AG04449 (cell line): ENCODE measurements around the gene FAM32A.

Experiments used
- CTCF ChIA-PET: fragments of 350-600 bp; formaldehyde crosslinking; extraction: SDS; loops from one replicate; lab custom pipeline; 2021; ENCODE audit warnings: antibody characterized with exemption; lab: Yijun Ruan, JAX
- POLR2A ChIA-PET: fragments of 400-600, 350-600 bp; formaldehyde crosslinking; extraction: SDS; loops from one replicate; lab custom pipeline; 2020; ENCODE audit warnings: antibody characterized with exemption, inconsistent platforms; lab: Yijun Ruan, JAX
- DNase-seq: peaks from one replicate; pipeline ENCODE4 v3.0.0-alpha.2; 2010; ENCODE audit warnings: low read depth, low spot score
- H3K4me3 ChIP-seq: 2 replicates; pipeline ENCODE4 v1.5.1; 2011; ENCODE audit warnings: low read depth, mild to moderate bottlenecking, control low read depth, low read length
- TF ChIP-seq, protein P1 (sequence below): IDR thresholded peaks from one replicate; pipeline ENCODE4 v1.5.1; 2011; ENCODE audit warnings: mild to moderate bottlenecking, moderate library complexity, low read length, control low read depth, inconsistent platforms; ENCODE audit not compliant: insufficient read depth; ENCODE audit errors: missing control alignments

The FAM32A gene

GRCh38 chr19:16210168-16210567 lies 25.0 kb downstream of the FAM32A start:
- TF ChIP-seq, protein P1, sequence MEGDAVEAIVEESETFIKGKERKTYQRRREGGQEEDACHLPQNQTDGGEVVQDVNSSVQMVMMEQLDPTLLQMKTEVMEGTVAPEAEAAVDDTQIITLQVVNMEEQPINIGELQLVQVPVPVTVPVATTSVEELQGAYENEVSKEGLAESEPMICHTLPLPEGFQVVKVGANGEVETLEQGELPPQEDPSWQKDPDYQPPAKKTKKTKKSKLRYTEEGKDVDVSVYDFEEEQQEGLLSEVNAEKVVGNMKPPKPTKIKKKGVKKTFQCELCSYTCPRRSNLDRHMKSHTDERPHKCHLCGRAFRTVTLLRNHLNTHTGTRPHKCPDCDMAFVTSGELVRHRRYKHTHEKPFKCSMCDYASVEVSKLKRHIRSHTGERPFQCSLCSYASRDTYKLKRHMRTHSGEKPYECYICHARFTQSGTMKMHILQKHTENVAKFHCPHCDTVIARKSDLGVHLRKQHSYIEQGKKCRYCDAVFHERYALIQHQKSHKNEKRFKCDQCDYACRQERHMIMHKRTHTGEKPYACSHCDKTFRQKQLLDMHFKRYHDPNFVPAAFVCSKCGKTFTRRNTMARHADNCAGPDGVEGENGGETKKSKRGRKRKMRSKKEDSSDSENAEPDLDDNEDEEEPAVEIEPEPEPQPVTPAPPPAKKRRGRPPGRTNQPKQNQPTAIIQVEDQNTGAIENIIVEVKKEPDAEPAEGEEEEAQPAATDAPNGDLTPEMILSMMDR: no peak
- CTCF ChIA-PET: no interaction called here
- POLR2A ChIA-PET: no interaction called here

DNA sequence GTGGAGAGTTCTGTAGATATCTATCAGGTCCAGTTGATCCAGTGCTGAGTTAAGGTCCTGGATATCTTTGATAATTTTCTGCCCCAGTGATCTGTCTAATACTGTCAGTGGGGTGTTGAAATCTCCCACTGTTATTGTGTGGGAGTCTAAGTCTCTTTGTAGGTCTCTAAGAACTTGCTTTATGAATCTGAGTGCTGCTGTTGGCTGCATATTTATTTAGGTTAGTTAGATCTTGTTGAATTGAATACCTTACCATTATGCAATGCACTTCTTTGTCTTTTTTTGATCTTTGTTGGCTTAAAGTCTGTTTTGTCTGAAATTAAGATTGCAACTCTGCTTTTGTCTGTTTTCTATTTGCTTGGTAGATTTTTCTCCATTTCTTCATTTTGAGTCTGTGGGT lies 27.9 kb downstream of the FAM32A start:
- POLR2A ChIA-PET: no interaction called here

More at GRCh38 chr19:16210168-16210567, 25.0 kb downstream of the FAM32A start:
- DNase-seq: no peak
- no peak overlapping the region for H3K4me3 ChIP-seq

DNA sequence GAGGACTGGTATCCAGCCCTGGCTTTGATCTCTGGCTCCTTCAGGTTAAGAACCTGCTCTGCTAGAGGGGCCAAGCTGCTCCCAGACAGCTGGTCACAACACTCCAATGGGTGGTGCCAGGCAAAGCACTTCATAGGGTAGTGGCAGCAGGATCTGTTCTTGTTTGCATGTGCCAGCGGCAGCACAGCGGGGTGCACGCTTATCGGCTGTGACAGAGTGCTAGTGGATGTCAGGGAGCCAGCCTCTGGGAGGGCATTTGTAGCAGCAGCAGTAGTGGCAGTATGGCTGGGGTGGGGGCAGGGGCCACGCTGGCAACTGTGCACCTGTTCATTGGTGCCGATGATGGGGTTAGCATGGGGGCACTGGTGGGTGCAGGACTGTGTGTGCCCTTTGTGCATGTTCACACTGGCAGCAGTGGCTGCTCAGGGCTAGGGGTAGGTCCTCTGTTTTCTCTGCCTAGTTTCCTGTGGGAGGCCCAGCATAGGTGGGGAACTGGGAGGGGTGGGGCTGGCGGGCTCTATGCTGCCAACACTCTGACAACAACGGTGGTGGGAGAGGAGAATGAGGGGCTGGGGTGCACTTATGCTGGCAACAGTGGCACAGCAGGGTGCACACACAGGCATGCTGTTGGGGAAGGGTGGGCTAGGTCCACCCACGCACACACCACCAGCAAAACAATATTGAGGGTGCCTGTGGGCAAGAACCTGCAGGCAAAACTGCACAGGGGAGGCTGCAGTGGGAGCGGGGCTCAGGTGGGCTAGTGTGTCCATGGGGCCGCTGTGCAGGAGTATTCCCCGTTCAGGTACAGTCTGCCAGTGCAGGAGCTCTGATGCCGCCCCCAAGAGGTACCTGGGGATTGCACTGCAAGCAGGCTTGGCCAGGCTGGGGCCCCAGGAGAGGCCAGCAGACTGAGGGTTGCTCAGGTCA lies 31.8 kb downstream of the FAM32A start:
- TF ChIP-seq, protein P1: no peak
- DNase-seq: no peak
- CTCF ChIA-PET: no interaction called here
- POLR2A ChIA-PET: interaction anchor here (0.6 kb wide), 1 partner anchor 1686 kb away, joined by 3 read pairs; no protein-coding TSS in a partner anchor
- H3K4me3 ChIP-seq: no peak overlapping the region

More for the DNA sequence above, 27.9 kb downstream of the FAM32A start:
- no peak overlapping the region for H3K4me3 ChIP-seq
- DNase-seq: no peak
- CTCF ChIA-PET: interaction anchor here (1.3 kb wide), 1 partner anchor 173 kb away, joined by 3 read pairs; no protein-coding TSS in a partner anchor
- TF ChIP-seq, protein P1: no peak

DNA sequence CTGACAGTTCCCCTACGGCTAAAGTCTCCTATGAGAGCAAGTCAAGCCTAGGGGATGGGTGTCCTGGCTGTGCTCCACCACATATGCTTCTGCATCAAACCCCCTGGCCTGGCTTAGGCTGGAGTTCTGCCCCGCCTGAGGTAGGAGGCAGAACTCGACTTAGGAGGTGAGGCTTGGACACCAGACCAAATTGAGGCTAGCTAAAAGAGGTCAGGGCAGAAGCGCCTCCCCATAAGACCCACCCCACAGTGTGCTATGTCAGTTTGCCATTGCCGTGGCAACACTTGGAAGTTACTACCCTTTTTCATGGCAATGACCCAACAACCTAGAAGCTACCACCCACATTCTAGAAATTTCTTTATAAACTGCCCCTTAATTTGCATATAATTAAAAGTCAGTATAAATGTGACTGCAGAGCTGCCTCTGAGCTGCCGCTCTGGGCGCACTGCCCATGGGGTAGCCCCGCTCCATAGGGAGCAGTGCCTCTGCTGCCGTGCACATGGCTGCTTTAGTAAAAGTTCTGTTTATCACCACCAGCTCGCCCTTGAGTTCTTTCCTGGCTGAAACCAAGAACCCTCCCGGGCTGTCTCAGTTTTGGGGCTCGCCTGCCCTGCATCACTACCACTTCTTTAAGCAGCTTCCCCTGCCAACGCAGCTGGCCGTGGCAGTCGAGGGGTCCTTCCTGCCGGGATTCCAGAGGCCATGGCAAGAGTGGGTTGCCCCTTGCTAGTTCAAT lies 32.7 kb downstream of the FAM32A start:
- ChIA-PET CTCF (interaction anchor here (1.2 to 1.5 kb wide), 2 partner anchors 29 to 165 kb away, joined by 3 to 4 read pairs; no protein-coding TSS in a partner anchor), POLR2A (interaction anchor here (0.6 kb wide), 1 partner anchor 1687 kb away, joined by 3 read pairs; no protein-coding TSS in a partner anchor)
- no peak for DNase-seq
- TF ChIP-seq, protein P1: no peak
- H3K4me3 ChIP-seq: no peak overlapping the region

GRCh38 chr19:16218851-16219250 lies 33.6 kb downstream of the FAM32A start:
- H3K4me3 ChIP-seq: no peak overlapping the region
- TF ChIP-seq, protein P1: no peak
- no peak for DNase-seq
- ChIA-PET POLR2A (no interaction called here), CTCF (interaction anchor here (1.2 to 1.5 kb wide), 2 partner anchors 28 to 164 kb away, joined by 3 to 4 read pairs; no protein-coding TSS in a partner anchor)

DNA sequence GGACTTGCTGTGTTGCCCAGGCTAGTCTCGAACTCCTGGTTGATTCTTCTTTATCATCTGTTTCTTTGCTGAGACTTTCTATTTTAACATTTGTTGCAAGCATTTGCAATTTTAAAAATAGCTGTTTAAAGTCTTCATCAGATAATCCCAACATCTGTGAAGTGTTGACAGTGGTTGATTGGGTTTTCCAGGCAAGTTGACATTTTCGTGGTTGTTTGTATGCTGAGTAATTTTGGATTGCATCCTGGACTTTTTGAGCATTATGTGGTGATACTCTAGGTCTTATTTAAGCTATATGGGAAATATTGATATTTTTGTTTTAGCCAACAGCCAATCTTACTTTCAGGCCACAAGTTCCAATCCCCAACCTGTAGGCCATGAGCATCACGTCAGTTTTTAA lies 37.6 kb downstream of the FAM32A start:
- ChIA-PET CTCF (interaction anchor here (0.7 to 1.4 kb wide), 3 partner anchors 160 to 168 kb away, joined by 3 to 4 read pairs (median 4); no protein-coding TSS in a partner anchor), POLR2A (no interaction called here)
- no peak overlapping the region for H3K4me3 ChIP-seq
- no peak for DNase-seq
- TF ChIP-seq, protein P1: no peak
